Measurements from ENCODE around the gene MTNR1A. TPM values are rescaled to one million over a fixed set of nuclear protein-coding genes. Genes with fewer than 3 reads are reported as not detected.

MTNR1A gene
- total and polyA plus RNA-seq, 2 of the 4 experiments (the other 2 are of a cell fraction), result not detected

- no peak overlapping the region for H3K18ac ChIP-seq (ENCODE audit: low read depth, low read length)
- H2AK9ac ChIP-seq (replicated peaks; ENCODE audit: low read depth, low read length, poor library complexity), result no peak overlapping the region
- no peak overlapping the region for H2BK20ac ChIP-seq (ENCODE audit: low read depth, low read length)
- POLR2A ChIA-PET (ENCODE audit: unreplicated experiment), result no interaction called here
- no peak overlapping the region for H2BK15ac ChIP-seq (ENCODE audit: low read depth, low read length)
- no peak overlapping the region for H4K8ac ChIP-seq (ENCODE audit: low read depth in 2 of 2, low read length in 2 of 2)
- no peaks in the 10 kb centered on the region for H3K27me3 ChIP-seq (ENCODE audit: control insufficient read depth, insufficient read depth, low read length)
- H2AK5ac ChIP-seq (ENCODE audit: low read depth, low read length), result no peak overlapping the region
- H3K4me1 ChIP-seq (ENCODE audit: control insufficient read depth, insufficient read depth, low read length), result no peaks in the 10 kb centered on the region
- no TSS peak for BruUV-seq (replicated peaks)
- H3K36me3 ChIP-seq (ENCODE audit: control insufficient read depth, insufficient read depth, low read length), result peaks cover 81% of the 10 kb centered on the region
- no peak overlapping the region for H3K9ac ChIP-seq (ENCODE audit: low read depth, low read length)
- no peak overlapping the region for H3K4me2 ChIP-seq (ENCODE audit: low read depth, low read length)
- intact Hi-C loops (cut with micrococcal nuclease), result loop anchor here (1.0 kb wide), 1 partner anchor 19 kb away; no protein-coding TSS in a partner anchor
- no peak overlapping the region for H4K5ac ChIP-seq (ENCODE audit: low read depth, low read length)
- no peak overlapping the region for H3K27ac ChIP-seq (ENCODE audit: insufficient read depth, low read length)
- no peak overlapping the region for H2AFZ ChIP-seq (replicated peaks; ENCODE audit: low read length, poor library complexity)
- H3K56ac ChIP-seq (ENCODE audit: extremely low read depth, insufficient read depth, low read length), result no peak overlapping the region
- CTCF ChIA-PET, result no interaction called here
- in situ Hi-C loops (cut with MboI; ENCODE audit: low sequenced_read_pairs), result no loop called here
- 100% methylated on average over 2 of the region's 12 CpGs; no CpG with 5 or more reads in 1 of the 2 experiments for WGBS, 2 experiments (ENCODE audit: extremely low coverage in 2 of 2, insufficient read length in 1 of 2)
- ATAC-seq (ENCODE audit: low read depth), result no peak
- peaks cover 52% of the 10 kb centered on the region for H4K20me1 ChIP-seq (ENCODE audit: insufficient read depth, low read length)
- H3K4me3 ChIP-seq (ENCODE audit: insufficient read depth, low read depth, low read length), result no peak overlapping the region
- H3K4ac ChIP-seq (ENCODE audit: low read depth, low read length), result no peak overlapping the region
- no peak overlapping the region for H3K14ac ChIP-seq (replicated peaks; ENCODE audit: low read depth, low read length)
- no peak for DNase-seq
- H3K9me3 ChIP-seq (ENCODE audit: control insufficient read depth, insufficient read depth, low read length), result no peaks in the 10 kb centered on the region
- H4K91ac ChIP-seq (ENCODE audit: insufficient read depth, low read depth, low read length), result no peak overlapping the region
- no peak overlapping the region for H2BK120ac ChIP-seq (ENCODE audit: low read depth, low read length)
- peaks cover 20 to 66% of the 10 kb centered on the region in 2 experiments for H3K79me1 ChIP-seq (ENCODE audit: low read depth in 1 of 2, low read length in 2 of 2)
- dilution Hi-C loops (cut with HindIII; ENCODE audit: low sequenced_read_pairs, unreplicated experiment), result no loop called here
- TF ChIP-seq ELK1 (IDR thresholded peaks at IDR 0.05; ENCODE audit: borderline replicate concordance, low read depth, low read length), result no peak
- no peak for TF ChIP-seq BHLHE40 (IDR thresholded peaks at IDR 0.05; ENCODE audit: low read depth, low read length)
- no peak for TF ChIP-seq RCOR1 (IDR thresholded peaks at IDR 0.05; ENCODE audit: insufficient replicate concordance, low read length)
- TF ChIP-seq SMC3 (IDR thresholded peaks at IDR 0.05; ENCODE audit: low read depth, low read length), result no peak
- TF ChIP-seq RAD21 (IDR thresholded peaks at IDR 0.05; ENCODE audit: low read length), result no peak
- no peak for TF ChIP-seq CHD1 (IDR thresholded peaks at IDR 0.05; ENCODE audit: low read depth, low read length)
- no peak for TF ChIP-seq USF2 (IDR thresholded peaks at IDR 0.05; ENCODE audit: low read depth, low read length)
- TF ChIP-seq FOS (IDR thresholded peaks at IDR 0.05; ENCODE audit: low read depth, low read length), result no peak
- no peak for TF ChIP-seq MAFK (IDR thresholded peaks at IDR 0.05; ENCODE audit: low read depth, low read length)
- H2BK5ac ChIP-seq (ENCODE audit: low read depth, low read length, poor library complexity, severe bottlenecking), result no peak overlapping the region
- no peak overlapping the region for H3K23ac ChIP-seq (ENCODE audit: low read depth, low read length)
- peaks cover 6% of the 10 kb centered on the region; the same call in 1 of the 2 replicates for H3K9me1 ChIP-seq (ENCODE audit: insufficient read depth, low read length)
Observed at GRCh38 chr4:186596346-186596745, 41.0 kb upstream of the MTNR1A start.

Data from IMR-90 (cell line).